HepG2 (cell line): Measurements from ENCODE around the gene NF2.

Experiments used
- CTCF ChIP-seq: sonication (generic); formaldehyde crosslinking; IDR thresholded peaks from 2 replicates; pipeline ENCODE4 v1.5.0; 2020; ENCODE audit warnings: mild to moderate bottlenecking, missing genetic modification reagents, moderate library complexity
- HDAC2 ChIP-seq: sonication (generic); formaldehyde crosslinking; IDR thresholded peaks from 2 replicates; pipeline ENCODE4 v1.4.0; 2020; ENCODE audit warnings: missing genetic modification reagents
- JUND ChIP-seq: sonication (generic); formaldehyde crosslinking; IDR thresholded peaks from 2 replicates; pipeline ENCODE4 v1.8.0; 2022; ENCODE audit warnings: mild to moderate bottlenecking, missing genetic modification reagents
- POLR2A ChIP-seq, 2 experiments: IDR thresholded peaks; 2 replicates each; pipeline ENCODE4 v1.6.1; 2011; ENCODE audit warnings: low read depth in 2 of 2, low read length in 2 of 2, mild to moderate bottlenecking in 1 of 2, moderate library complexity in 1 of 2; ENCODE audit not compliant: insufficient read depth in 1 of 2
- ZNF138 ChIP-seq: sonication (generic); formaldehyde crosslinking; IDR thresholded peaks from 2 replicates; pipeline ENCODE4 v1.5.0; 2020; ENCODE audit warnings: mild to moderate bottlenecking, low read depth, missing genetic modification reagents
- ZNF276 ChIP-seq: sonication (generic); formaldehyde crosslinking; IDR thresholded peaks from 2 replicates; pipeline ENCODE4 v1.4.0; 2020; ENCODE audit warnings: mild to moderate bottlenecking, low read depth, missing genetic modification reagents
- ZNF546 ChIP-seq: sonication (generic); formaldehyde crosslinking; conservative IDR thresholded peaks from 2 replicates; pipeline ENCODE4 v1.8.1; 2023; ENCODE audit warnings: mild to moderate bottlenecking, missing genetic modification reagents
- ZSCAN21 ChIP-seq: sonication (generic); formaldehyde crosslinking; IDR thresholded peaks from 2 replicates; pipeline ENCODE4 v1.8.0; 2022; ENCODE audit warnings: mild to moderate bottlenecking, missing genetic modification reagents, moderate library complexity, borderline replicate concordance
- ZZZ3 ChIP-seq: sonication (generic); formaldehyde crosslinking; IDR thresholded peaks from 2 replicates; pipeline ENCODE4 v1.4.0; 2020; ENCODE audit warnings: missing genetic modification reagents, mild to moderate bottlenecking, borderline replicate concordance

DNA sequence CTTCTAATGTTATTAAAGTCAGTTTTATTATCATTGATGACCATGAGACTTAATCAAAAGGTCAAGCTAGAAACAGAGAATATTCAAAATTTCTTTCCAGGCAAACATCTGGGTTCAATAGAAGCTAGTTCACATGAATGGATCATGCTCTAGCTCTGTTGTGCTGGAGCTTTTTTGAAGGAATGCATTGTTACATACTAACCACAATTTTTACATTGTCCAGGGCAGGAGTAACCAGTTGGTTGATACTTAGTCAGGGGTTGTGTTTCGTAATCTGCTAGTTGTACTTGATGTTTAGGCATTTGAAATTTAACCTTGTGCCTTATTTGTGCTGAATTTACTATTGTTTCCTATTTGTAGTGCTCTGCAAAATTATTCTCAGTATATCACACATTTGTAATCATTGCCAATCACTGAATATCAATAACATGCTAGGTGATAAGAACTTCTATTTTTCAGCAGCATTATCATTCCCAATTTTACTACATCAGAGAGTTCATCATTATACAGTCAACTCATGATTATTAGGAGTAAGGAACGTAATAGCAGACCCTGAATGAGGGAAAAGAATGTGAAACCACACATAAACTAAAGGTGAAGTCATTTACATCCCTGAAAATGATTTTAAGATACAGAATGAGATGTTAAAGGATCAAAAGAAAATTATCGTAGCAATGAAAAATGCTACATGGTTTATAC, 23.2 kb downstream of the NF2 start:
- TF ChIP-seq POLR2A (IDR thresholded peaks at IDR 0.05; ENCODE audit: insufficient read depth in 1 of 2, low read depth in 2 of 2, low read length in 2 of 2), result no peak
- no peak for TF ChIP-seq CTCF (CRISPR knock-in tag)
- TF ChIP-seq ZZZ3 (CRISPR knock-in tag), result no peak
- no peak for TF ChIP-seq JUND
- TF ChIP-seq ZSCAN21 (CRISPR knock-in tag), result no peak
- TF ChIP-seq HDAC2 (CRISPR knock-in tag), result no peak
- no peak for TF ChIP-seq ZNF138 (CRISPR knock-in tag)
- TF ChIP-seq ZNF276, result no peak
- no peak for TF ChIP-seq ZNF546 (CRISPR knock-in tag)
